AG20443 (cell line): Measurements from ENCODE around the gene RASA3.

Experiments
- DNase-seq: peaks from one replicate; pipeline ENCODE4 v3.0.0; 2012; ENCODE audit warnings: low spot score, mixed read lengths

RASA3 gene

DNA sequence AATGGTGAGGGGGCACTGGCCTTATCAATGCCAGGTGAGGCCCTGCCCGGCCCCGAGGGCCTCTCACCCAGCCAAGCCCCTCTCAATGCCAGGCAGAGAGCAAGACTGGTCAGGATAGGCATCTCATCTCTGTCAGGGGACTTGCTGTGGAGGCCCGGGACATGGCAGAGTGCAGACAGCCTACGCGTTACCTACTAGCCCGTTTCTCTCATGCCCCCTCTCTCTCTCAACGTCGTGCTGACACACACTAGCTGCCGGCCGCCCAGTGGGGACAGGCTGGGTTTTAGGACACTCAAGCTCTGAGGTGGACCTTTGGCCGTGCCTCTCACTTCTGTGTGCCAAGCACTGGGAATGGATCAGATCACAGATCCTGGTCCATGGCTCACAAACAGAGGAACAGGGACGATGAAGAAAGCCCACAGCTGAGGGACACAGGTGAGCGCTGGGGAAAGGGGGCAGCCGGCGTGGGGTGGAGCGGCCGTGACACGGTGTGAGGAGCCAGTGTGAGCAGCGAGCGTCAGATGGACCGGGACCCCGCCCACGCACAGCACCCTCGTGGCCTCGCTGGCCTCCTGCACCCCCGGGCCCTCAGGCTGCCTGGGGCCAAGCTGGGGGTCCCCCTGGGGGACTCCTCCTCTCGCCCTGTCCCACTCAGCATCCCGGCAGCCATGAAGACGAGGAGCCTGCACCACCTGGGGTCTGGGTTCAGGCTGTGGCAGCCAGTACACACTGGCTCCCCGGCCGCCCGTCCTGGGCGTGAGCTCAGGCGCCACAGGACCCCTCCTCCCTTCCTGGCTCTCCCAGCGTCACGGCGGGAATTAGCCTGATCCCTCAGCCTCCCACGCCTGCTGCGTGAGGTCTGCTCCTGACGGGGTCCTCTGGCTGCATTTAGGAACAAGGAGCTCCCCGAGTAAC is 81.6 kb downstream of the RASA3 start:
- no peak for DNase-seq

DNA sequence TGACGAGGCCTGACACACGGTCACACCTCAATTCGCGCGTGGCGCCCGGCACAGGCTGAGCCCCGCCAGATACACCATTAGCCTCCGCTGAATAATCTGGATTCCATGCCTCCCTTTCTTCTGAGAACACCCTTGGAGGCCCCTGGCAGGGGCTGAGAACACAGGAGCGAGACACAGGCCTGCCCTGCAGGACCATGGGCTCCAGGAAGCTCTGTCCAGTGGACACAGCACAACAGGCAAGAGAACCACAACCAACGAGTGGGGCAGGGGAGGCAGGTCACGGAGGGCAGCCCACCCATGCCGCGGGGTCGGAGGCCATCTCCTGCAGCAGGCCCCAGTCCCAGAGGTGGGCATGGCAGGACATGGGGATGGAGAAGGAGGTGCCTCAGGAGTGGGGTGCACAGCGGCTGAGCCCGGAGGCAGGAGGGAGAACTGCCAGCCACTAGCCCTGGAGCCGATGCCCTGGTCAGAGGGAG is 82.8 kb downstream of the RASA3 start:
- no peak for DNase-seq

DNA sequence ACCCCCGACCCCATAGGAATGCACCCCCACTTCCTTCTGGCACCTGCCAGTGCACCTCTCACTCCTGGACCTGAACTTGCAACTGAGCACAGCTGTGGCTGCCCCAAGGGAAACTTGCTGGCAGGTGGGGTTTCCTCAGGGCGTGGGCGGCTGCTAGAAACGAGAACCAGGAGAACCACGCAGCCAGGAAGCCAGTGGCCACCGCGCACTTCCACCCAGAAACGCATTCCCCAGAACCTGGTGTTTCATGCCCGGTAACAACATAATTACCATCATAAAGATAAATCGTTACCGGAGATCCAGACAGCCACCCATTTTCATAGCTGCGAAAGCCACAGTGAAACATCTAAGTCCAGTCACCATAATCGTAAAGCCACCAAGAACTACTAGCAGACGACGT is 83.4 kb downstream of the RASA3 start:
- DNase-seq, result no peak

DNA sequence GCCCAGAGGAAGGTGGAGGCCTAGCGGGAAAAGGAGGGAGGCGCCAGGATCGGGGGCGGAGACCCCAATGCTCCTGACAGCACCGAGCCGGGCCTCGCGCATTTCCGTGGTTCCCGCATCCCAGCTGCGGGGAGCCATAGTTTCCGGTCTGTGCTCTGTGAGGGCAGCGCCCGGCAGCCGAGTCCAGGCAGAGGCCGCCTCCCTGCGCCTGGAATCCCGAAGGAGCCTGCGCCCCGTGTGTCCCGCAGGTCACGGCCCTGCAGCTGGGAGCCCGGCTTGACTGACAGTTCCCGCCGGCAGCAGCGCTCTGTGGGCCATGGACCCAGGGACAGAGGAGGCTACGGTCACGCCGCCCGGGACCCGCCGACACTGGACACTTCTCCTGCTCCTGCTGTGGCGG is 84.0 kb downstream of the RASA3 start:
- no peak for DNase-seq

DNA sequence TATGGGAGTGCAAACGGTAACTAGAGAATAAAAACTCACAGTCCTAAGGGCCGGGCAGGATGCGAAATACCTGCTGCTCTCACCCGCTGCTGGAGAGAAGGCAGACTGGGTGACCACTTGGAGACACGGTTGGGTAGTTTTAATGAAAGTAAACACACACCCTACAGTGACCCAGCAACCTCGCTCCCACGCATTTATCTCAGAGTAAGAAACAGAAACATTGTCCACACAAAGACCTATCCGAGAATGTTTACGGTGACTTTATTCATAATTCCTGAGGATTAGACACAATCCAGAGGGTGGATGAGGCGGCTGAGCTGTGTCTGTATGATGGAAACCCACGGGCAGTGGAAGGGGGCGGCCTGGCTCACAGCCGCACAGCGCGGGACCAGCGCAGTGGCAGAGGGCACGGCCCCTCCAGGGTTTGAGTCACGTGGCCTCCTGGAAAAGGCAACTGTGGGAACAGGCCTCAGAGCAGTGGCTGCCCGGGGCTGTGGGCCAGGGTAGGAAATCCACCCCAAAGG is 85.0 kb downstream of the RASA3 start:
- DNase-seq, result no peak

DNA sequence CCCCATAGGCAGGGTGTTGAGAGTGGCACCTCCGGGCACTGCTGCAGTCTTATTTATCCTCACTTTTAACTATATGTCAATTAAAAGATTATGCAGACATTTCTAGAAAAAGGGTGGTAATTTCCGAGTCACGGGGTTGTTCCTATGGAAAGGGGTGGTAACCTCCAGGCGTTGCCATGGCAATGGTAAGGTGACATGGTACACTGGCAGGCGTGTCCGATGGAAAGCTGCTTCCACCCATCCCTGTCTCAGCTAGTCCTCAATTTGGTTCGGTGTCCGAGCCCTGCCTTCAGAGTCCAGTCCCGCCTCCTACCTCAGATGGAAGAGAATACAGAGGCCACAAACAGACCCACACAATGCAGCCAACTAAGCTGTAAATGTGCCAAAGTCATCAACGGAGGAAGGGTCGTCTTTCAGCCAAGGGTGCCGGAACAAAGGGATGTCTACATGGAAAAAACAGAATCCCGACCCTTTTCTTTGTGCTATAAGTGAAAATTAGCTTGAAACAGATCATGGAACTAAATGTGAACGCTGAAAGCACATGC is 85.9 kb downstream of the RASA3 start:
- no peak for DNase-seq

DNA sequence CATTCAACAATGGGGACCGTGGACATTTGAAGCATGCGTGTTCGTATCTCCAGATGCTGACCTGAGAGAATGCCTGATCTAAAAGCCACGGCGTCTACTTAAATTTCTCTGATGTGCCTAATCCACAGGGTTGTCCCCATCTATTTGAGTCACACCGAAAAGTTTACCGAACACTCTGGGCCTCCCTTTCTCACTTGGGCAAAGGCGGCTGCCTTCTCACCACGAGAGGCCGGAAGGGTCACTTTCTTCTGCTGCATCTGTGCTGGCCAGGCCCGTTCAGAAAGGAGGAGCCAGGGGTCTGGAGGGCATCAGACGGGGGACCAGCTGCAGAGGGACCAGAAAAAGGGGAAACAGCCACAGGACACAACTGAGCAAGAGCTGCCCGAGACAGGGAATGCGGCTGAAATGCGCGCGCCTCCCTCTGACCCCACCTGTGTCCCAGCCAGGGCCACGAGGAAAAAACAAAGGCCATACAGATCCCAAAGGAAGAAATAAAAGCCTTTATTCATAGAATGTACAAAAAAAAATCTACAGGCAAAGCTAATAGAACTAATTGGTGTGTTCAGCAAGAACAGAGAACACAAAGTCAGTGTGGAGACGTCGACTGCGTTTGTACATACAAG is 87.2 kb downstream of the RASA3 start:
- no peak for DNase-seq

DNA sequence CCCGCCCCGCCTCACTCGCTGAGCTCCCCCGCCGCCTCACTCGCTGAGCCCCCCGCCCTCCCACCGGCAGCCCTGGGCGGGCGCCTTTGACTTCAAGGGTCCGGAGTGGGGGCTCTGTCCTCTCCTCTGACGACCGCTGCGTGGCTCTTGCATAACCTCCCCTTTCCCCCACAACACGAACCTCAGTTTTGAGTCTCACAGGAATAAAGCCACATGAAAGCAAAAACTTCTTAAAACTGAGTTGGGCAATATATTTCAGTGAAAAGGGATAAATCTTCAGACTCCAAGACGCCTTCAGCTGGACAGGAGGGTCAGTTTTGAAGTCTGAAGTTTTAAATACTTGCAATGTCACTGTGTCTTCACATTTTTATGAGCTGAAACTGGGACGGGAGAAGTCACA is 87.9 kb downstream of the RASA3 start:
- peak; percentile 27 for DNase-seq

DNA sequence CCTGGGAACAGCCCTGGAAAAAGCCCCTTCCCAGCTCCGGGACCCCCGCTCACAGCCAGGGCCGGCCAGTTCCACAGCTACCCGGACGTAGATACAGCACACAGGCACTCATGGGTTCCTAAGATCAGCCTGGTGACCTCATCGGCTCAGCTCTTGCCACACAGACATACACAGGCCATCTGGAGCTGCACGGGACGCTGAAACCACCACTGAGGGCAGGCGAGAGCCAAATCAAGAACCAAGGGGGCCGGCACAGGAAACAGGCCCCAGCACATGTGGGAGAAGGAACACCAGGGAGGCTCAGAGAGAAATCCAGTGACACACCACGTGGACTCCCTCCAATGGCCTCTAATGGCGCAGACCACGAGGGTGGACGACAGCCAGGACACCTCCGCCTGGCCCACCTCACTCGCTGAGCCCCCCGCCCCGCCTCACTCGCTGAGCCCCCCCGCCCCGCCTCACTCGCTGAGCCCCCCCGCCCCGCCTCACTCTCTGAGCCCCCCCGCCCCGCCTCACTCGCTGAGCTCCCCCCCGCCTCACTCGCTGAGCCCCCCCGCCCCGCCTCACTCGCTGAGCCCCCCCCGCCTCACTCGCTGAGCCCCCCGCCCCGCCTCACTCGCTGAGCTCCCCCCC is 88.9 kb downstream of the RASA3 start:
- peak; percentile 87 for DNase-seq

DNA sequence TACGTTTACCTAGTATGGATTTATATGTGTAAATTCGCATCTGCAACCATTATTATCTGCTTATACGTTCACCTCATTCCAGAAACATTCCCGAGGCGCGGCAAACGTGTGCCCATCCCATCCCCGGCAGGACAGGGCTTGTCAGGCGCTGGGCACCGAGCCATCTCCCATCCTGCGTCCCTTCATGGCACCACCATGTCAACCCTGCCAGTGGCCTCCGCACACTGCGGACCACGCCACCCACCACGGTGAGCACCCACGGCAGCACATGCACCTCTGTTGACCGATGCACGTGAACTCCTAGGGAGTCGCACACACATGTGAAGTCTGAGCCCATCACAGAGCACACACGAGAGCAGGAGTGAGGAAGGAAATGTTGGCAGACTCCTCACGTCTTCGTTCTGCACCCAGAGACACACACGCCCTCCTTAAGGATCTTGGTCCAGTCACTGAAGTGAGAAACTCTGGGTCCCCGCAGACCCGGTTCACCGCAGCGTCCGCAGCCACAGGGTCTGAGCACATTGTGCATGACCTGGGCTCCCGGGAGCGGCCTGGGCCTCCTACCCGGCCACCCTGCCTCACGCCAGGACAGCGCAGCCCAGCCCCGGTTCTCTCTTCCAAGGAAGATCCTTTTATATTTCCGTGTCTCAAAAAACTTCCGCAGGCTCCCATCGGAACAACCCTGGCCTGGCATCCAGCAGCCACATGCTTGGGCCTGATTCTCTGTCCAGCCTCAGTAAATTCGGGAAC is 90.2 kb downstream of the RASA3 start:
- no peak for DNase-seq

DNA sequence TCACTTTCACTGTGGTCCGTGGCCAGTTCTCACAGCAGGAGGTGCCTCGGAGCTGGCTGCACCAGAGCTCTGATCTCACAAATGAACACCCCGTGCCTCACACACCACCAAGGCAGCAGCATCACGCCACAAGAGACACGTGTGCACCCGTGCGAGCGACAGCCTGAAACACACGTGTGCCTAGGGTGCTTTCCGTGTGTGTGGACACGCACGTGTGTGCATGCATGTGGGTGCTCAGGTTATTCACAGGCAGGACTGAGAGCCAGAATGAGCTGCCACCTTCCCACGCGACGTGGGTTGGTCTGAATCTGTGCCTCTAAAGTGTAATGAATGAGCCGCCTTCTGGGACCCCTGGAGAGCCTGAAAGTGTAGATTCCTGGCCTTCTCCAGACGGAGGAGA is 90.9 kb downstream of the RASA3 start:
- DNase-seq, result no peak

DNA sequence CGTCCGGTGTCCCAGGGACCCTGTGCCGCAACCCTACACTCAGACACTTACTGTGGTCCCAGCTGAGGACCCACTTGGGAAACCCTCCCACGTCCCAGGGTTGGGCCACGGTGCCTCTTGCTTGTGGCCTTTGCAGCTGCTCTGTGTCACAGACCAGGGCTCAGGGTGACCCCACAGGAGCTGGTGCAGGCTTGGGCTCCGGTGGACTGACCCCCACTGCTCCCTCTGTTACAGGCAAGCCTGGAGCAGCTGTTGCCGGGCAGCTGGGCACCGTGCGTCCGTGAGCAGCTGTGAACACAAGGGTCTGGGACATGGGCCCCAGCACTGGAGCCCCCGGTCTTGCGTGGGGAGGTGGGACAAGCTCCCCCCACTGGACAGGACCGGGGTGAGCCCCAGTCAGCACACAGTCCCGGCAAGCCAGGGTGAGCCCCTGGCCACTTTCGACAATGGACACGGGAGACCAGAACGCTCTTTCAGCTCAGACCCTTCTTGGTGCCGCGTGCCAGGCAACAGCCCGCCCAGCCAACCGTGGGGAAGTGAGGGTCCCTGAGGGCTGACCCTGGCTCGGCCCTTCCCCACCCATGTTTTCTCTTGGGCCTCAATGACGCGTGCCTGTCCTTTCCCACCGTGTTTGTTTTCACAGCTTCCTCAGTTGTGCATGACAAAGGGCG is 92.8 kb downstream of the RASA3 start:
- DNase-seq, result no peak

DNA sequence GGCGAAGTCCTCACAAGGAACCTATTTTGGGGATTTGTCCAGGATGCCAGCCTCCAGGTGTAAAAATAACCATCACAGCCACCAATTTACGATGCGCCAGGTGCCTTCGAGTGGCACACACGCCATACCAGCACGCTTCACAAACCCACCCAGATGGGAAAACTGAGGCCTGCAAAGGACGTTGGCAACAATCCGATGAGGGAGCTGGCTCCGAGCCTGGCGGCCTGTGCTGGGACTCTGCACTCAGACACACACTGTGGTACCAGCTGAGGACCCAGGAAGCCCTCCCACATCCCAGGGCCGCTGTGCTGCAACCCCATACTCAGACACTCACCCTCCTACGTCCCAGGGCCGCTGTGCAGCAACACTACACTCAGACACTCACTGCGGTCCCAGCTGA is 93.5 kb downstream of the RASA3 start:
- DNase-seq, result no peak

DNA sequence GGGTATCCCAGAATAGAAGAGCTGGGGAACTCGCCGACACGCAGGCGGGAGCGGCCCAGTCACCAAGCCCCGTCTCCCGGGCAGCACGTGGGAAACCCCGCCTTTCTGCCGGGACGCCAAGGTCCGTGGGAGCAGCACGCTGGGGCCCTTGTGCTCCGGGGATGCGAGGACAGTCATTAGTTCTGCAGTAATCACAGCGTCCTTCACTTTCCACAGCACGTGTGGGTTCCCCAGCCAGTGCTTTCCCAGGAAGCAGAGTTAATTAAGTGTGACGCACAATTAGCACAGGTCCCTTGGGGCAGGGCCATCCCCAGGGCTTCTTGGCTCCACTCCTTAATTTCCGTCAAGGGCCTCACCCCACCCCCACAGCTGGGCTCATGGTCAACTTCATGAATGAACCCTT is 94.2 kb downstream of the RASA3 start:
- no peak for DNase-seq

DNA sequence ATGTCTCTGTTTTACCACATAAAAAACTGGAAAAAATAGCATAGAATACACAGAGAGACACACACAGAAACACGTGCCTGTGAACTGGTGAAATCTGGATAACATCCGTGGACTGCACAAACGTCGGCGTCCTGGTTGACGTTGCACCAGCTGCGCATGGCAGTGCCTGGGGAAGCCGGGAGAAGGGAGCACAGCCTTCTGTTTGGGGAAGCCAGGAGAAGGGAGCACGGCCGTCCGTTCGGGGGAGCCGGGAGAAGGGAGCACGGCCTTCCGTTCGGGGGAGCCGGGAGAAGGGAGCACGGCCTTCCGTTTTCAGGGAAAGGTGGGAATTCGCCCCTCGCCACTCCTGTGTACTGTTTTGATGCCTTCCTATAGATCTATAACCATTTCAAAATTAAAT is 94.7 kb downstream of the RASA3 start:
- DNase-seq, result no peak

DNA sequence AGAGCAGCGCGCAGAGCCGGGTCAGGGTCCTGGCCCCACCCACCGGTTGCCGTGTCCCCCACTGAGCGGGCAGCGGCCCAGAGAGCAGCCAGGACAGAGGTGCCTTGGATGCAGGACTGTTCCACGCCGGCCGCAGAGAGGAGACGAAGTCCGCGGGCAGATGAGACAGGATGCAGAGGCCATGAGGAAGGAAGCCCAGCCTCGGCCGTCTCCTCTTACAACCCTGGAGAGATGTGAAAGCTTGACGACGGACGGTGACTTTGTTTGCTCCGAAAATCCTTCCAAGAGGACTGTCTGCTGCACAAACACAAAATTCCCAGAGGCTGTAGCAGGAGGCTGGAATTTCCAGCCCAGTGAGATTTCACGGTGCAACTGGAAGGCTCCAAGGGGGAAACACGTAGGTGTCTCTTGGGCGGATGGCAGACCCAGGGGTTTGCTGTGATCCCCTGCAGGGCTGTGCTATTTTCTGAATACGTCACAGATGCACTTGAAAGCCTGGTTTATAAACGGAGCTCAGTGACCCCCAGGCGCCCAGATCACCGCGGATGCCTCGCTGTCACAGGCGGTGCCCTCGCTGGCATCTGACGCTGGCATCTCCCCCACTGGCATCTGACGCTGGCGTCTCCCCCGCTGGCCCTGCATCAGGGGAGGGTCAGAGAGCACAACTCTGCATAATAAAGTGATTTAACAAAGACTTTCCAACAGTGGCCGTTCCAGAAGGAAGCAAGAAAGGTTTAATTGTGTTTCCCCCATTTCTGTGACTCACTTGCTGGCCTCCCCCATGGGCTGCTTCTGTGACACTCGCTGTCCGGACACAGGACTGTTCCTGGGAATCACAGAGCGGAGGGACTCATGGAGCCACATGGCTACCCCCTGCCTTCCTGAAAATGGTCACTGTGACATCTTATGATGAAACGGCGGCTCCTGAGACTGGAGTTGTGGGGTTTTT is 96.6 kb downstream of the RASA3 start:
- peak; percentile 50 for DNase-seq

DNA sequence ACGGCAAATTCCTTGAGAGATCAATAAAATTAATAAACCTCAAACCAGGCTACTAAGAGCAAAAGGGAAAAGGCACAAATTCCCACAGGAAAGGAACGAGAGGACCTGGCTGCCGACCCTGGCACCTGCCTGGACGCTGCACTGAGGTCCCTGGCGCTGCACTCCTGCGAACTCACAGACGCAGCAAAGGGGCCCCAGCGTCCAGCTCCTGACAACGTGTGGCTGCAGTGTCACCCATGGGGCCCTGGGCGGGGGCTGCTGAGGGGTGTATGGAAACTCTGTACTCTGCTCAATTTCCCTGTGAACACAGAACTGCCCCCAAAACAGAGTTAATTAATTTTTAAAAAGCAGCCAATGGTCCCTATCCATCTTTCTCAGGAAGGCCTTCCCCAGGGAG is 97.2 kb downstream of the RASA3 start:
- no peak for DNase-seq

DNA sequence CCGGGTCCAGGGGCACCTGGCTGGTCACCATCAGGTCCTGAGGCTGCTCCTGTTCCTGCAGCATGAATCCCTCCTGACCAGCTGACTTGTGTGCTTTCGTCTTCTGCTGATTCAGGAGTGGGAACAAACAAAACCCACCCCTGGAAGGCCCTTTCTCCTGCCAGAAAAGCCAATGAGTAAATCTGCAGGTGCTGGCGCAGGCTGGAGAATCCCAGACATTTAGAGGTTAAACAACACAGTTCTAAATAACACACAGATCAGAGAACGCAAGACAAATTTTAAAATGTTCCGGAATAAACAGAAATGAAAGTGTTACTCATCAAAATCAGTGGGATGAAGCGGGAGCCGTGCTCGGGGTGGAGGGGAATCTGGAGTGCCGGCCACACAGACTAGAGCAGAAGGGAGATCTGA is 97.9 kb downstream of the RASA3 start:
- DNase-seq, result peak; percentile 61

DNA sequence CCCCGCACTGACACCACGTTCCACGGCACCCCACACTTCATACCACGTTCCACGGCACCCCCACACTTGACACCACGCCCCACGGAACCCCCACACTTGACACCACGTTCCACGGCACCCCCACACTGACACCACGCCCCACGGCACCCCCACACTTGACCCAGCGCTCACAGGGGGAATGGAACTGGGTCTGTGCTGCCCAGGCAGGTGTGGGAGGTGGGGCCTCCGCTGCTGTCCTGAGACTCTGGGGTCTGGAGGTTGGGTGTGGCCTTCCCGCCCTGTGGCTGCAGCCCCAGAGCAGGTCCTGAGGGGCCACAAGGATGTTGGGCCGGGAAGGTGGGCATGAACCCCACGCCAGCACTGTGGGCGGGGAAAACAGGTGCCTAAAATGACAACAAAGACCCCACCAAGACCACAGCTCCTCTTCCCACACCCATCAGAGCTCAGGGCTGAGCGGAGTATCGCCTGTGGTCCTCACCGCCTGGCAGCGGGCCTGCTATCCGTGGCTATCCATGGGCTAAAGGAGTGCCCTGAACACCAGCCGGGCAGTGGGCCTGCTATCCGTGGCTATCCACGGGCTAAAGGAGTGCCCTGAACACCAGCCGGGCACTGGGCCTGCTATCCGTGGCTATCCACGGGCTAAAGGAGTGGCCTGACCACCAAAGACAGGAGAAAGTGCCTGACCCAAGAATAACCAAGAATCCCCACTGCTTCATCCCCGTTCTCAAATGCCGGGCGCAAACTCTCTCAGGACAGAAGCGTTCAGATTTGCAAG is 98.7 kb downstream of the RASA3 start:
- DNase-seq, result no peak
